Inflammatory macrophage treated with lipopolysaccharide for 4 hours (primary cell): ENCODE data around the gene ANKFY1.
"Not testable (repeated sequence)": the region's sequence is repeated elsewhere in the genome, so short reads cannot be mapped to it uniquely, and the experiment has no call there.

ENCODE experiments used
- DNase-seq: peaks from one replicate; pipeline ENCODE4 v3.0.0-alpha.2; 2020

The ANKFY1 gene

GRCh38 chr17:4258867-4259266 lies 4.9 kb downstream of the ANKFY1 start:
- DNase-seq, result no peak

GRCh38 chr17:4256952-4257351 lies 6.8 kb downstream of the ANKFY1 start:
- peak; percentile 21 for DNase-seq

GRCh38 chr17:4255271-4255670 lies 8.5 kb downstream of the ANKFY1 start:
- DNase-seq, result not testable (repeated sequence)

- no peak for DNase-seq
Measured at GRCh38 chr17:4250887-4251286, 12.9 kb downstream of the ANKFY1 start.

GRCh38 chr17:4249452-4250029 lies 14.2 kb downstream of the ANKFY1 start:
- peak; percentile 33 for DNase-seq

- no peak for DNase-seq
Measured at GRCh38 chr17:4248504-4249277, 15.1 kb downstream of the ANKFY1 start.

GRCh38 chr17:4247971-4248388 lies 15.8 kb downstream of the ANKFY1 start:
- DNase-seq, result no peak

GRCh38 chr17:4247361-4247970 lies 16.3 kb downstream of the ANKFY1 start:
- no peak for DNase-seq

GRCh38 chr17:4246674-4247073 lies 17.1 kb downstream of the ANKFY1 start:
- DNase-seq, result no peak

- DNase-seq, result no peak
Measured at GRCh38 chr17:4241535-4241934, 22.2 kb downstream of the ANKFY1 start.

- DNase-seq, result no peak
Measured at GRCh38 chr17:4236456-4236855, 27.3 kb downstream of the ANKFY1 start.

- DNase-seq, result no peak
Measured at GRCh38 chr17:4235372-4236279, 28.2 kb downstream of the ANKFY1 start.

- DNase-seq, result no peak
Measured at GRCh38 chr17:4234401-4234800, 29.4 kb downstream of the ANKFY1 start.

GRCh38 chr17:4233668-4234258 lies 30.0 kb downstream of the ANKFY1 start:
- DNase-seq, result no peak

GRCh38 chr17:4232168-4232813 lies 31.5 kb downstream of the ANKFY1 start:
- no peak for DNase-seq

GRCh38 chr17:4229627-4230541 lies 33.9 kb downstream of the ANKFY1 start:
- no peak for DNase-seq

- no peak for DNase-seq
Measured at GRCh38 chr17:4221899-4222659, 41.7 kb downstream of the ANKFY1 start.

GRCh38 chr17:4221163-4221562 lies 42.6 kb downstream of the ANKFY1 start:
- DNase-seq, result no peak

GRCh38 chr17:4220655-4221054 lies 43.1 kb downstream of the ANKFY1 start:
- no peak for DNase-seq

- DNase-seq, result no peak
Measured at GRCh38 chr17:4219241-4219640, 44.5 kb downstream of the ANKFY1 start.
